B cell (primary cell): ENCODE data around the gene ATN1.

Experiments
- CTCF ChIP-seq: fragments of 200-600 bp; IDR thresholded peaks from one replicate; pipeline ENCODE4 v1.8.0; 2022; ENCODE audit warnings: antibody characterized with exemption, mild to moderate bottlenecking
- EZH2 ChIP-seq: IDR thresholded peaks from 2 replicates; pipeline ENCODE4 v1.6.1; 2012; ENCODE audit warnings: borderline replicate concordance, low read depth, mild to moderate bottlenecking, moderate library complexity, low read length; ENCODE audit not compliant: insufficient read depth, poor library complexity, severe bottlenecking

GRCh38 chr12:6921996-6922946, 5.5 kb upstream of the ATN1 start:
- TF ChIP-seq CTCF (no peak), EZH2 (no peak)
